Stimulated activated CD4-positive, alpha-beta T cell treated with anti-CD3 and anti-CD28 coated beads, Interleukin-4, amount 100 ng/mL, for 24 hours (primary cell): Measurements from ENCODE around the gene PLOD1.
"Not testable (repeated sequence)": the region's sequence is repeated elsewhere in the genome, so short reads cannot be mapped to it uniquely, and the experiment has no call there.

Experiments used
- DNase-seq: peaks from one replicate; pipeline ENCODE4 v3.0.0-alpha.2; 2020

PLOD1 gene

DNA sequence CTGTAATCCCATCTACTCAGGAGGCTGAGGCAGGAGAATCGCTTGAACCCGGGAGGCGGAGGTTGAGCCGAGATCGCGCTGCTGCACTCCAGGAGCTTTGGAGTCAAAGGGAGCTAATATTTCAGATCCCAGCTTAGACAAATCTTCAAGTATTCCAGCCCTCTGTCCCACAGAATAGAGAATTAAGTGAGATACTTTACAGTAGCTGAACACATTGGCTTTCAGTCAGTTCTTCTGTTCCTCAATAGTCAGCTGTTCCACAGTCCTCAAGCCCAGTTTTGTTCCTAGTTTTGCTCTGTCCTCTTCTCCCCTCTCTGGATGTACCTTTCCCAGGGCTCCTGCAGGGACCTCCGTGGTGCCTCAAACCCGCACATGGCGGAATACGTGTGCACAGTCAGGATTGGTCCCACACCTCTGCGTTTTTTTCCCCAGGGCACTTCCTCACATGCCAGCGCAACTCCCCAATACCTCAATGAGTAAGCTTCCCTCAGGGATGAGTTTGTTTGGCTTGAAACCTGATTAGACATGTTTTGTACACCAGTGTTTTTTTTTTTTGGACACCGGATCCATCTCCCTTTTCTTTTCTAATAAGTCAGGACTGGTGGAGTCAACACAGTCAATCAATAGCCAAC, 47.0 kb downstream of the PLOD1 start:
- DNase-seq = no peak

GRCh38 chr1:11982010-11982392, 47.5 kb downstream of the PLOD1 start:
- DNase-seq = no peak

DNA sequence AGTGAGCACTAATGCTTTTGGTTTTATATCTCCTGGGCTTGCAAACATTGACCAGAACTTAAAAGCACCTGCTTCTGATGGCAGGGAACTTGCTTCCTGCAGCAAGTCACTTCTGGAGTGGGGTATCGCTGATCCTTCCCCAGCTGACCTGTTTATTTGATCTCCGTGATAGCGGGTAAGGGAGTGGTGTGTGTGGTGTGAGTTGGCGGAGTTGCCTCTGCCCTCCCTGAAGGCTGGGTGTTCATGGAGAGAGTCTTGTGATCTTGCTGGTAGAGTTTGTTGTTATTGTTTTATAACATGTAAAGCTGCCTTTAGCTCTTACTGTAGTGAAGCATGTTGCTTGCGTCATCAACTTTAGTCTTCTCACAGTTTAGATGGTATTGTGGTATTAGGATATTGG, 49.6 kb downstream of the PLOD1 start:
- no peak for DNase-seq

GRCh38 chr1:11984576-11984975, 50.1 kb downstream of the PLOD1 start:
- DNase-seq = no peak

- DNase-seq = no peak
These were observed 50.7 kb downstream of the PLOD1 start for GRCh38 chr1:11985171-11985570.

- DNase-seq = no peak
These were observed 51.3 kb downstream of the PLOD1 start for GRCh38 chr1:11985851-11986250.

DNA sequence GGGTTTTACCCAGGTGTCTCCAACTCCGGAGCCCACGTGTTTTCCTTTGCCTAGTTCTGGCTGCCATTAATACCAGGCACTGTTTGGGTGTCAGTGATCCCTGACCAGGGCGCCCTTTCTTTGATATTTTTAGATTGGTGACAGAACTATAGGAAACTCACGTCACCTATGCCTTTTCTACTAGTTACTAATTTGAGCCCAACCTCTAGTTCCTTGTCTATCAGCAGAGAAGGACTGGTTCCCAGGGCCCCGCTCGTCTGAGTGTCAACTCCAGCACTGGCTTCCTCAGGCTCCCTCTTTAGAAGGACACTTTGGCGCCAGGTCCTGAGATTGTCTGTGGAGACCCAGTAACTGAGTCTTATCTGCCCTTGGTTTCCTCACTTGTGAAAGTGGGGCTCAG, 55.2 kb downstream of the PLOD1 start:
- DNase-seq = no peak

DNA sequence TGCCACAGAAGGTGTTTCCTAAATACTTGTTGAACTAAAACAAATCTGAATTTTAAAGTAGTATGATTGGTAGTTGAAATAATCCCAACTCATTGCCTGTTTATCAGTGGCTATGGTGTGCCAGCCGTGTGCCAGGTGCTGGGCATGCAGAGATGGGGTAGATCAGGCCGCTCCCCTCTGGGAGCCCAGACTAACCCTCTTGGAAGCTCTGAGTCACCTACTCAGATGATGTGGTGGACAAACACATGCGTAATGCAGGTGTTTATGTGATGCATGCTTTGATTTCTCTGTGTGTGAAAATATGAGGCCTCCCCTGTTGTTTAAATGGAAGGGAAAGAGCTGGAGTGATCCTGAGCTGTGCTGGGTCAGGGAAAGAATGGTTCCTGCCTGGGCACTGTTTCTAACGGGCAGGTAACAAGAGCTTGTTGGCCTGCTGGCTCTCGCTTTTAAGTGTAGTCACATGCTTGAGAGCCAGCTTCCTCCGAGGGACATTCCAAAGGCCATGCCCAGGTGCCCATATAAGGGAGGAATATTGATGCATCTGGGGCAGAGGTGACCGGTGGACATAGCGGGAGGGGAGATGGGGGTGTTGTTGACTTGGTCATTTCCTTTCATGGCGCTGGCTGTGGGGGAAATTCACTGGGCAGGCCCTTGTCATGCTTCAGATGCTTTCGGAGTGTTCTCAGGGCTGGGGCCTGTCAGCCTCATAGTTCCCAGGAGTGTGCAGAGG, 56.0 kb downstream of the PLOD1 start:
- no peak for DNase-seq

DNA sequence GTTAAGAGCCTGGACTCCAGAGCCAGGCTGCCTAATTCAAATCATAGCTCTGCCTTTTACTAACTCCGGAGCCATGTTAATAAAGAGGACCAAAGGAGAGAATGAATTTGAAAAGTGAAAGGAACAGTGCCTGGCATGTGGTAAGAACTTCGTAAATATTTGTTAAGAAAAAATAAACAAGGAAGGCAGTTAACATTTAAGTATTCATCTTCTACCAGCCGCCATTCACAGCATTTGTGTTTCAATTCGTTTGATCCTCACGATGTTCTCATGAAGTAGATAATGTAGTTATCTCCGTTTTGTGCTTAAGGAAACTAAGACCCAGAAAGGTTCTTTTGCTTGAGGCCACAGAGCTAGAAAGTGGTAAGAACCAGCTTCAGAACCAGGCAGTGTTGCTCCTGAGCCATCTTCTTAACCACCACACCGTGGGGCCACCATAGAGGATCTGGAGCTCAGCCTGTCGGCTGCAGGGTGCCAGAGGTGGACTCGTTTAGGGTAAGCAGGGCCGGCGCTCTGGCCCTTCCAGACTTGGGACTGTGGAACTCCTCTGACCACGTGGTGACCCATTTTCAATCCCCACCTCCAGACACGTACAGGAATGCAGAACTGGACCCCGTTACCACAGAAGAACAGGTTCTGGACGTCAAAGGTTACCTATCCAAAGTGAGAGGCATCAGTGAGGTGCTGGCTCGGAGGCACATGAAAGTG, 57.6 kb downstream of the PLOD1 start:
- no peak for DNase-seq

DNA sequence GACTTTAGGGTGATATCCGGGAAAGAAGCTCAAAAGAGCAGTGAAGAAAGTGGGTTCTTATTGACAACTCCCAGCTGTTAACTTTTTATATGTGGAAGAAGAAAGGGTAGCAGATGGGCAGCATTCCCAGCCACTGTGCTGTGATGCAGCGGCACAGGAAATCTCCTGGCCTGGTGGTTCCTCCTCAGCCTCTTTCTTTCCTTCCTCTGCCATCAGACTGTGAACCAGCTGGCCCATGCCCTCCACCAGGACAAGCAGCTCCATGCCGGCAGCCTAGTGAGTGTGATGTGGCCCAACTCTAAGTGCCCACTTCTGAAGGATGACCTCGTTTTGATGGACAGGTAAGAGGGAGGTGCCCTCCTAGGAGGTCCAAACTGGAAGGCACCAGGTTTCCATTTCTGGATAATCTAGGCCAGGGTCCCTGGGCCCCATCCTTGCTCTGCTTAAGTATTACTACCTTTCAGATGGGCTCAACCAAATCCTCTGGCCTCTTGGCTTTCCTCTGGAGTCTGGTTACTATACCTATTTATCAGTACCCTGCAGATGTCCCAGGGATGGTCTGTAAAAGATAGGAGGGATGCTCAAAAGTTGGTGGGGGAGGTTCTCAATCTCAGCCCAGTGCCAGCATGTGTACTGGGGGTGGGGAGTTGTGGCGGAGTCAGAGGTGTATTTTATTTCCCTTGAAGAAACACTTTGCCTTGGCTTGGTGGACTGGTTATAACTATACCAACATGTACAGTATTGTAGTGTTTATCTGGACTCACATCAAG, 62.7 kb downstream of the PLOD1 start:
- no peak for DNase-seq

DNA sequence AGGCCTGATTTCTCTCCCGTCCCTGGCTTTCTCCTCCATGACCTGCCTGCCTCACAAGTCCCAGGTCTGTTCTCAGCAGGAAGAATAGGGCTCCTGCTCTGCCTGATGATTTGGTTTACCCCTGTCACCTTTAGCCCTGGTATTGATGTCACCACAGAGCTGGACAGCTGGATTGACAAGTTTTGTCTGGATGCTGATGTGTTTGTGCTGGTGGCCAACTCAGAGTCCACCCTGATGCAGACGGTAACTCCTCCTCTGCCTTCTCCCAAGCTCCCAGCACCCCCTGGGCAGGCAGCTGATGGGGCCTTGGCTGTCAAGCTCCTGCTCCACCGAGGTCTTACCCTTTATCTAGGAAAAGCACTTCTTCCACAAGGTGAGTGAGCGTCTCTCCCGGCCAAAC, 64.1 kb downstream of the PLOD1 start:
- DNase-seq = no peak

- no peak for DNase-seq
These were observed 64.7 kb downstream of the PLOD1 start for GRCh38 chr1:11999236-11999635.

- peak; percentile 57 for DNase-seq
These were observed 66.9 kb downstream of the PLOD1 start for GRCh38 chr1:12001249-12001917.

DNA sequence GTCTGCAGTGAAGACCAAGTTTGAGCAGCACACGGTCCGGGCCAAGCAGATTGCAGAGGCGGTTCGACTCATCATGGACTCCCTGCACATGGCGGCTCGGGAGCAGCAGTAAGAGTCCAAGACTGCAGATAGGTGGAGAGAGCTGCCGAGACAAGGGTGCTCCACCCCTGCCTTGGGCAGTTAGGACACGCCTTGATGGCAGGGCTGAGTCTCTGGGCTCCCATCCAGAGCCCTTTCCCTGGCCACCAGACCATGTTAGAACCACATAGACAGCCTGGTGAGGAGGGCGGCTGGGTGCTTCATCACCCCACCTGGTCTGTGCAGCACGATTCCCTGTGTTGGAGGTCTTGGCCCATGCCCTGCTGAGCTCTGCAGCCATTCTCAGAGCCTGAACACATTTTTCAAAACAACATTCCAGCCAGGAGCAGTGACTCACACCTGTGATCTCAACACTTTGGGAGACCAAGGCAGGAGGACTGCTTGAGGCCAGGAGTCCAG, 67.5 kb downstream of the PLOD1 start:
- no peak for DNase-seq

DNA sequence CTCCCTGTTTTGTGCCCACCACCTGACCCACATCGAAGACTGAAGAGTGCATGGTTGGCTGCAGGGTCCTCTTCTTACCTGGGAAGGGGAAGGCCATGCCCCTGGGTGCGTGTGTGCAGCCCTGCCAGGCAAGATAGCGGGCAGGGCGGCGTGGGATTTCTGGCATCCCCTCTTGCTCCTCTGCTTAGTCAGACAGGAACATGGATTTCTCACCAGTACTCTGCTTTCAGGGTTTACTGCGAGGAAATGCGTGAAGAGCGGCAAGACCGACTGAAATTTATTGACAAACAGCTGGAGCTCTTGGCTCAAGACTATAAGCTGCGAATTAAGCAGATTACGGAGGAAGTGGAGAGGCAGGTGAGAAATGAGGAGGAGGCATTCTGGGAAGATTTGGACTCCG, 69.2 kb downstream of the PLOD1 start:
- no peak for DNase-seq

GRCh38 chr1:12005488-12006166, 71.1 kb downstream of the PLOD1 start:
- DNase-seq = no peak

GRCh38 chr1:12006167-12006921, 71.8 kb downstream of the PLOD1 start:
- DNase-seq = no peak

DNA sequence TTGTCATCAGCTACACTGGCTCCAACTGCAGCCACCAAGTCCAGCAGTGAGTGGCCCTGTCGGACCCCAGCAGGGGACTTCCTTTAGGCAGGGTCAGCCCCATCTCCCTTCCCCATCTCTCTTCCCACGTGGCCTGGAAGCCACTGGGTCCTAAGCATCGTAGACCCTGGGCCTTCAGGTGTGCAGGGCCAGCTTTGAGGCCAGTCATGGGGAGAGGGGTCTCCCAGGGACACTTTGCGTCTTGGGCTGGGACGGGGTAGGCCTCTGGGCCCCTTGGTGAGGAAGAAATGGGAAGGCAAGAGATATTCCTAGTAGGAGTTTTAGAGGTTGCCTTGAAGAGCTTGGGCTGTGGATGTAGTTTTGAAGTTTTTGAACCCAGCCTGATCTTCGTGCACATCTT, 72.7 kb downstream of the PLOD1 start:
- no peak for DNase-seq

GRCh38 chr1:12008355-12008754, 73.8 kb downstream of the PLOD1 start:
- not testable (repeated sequence) for DNase-seq

GRCh38 chr1:12009318-12009947, 74.9 kb downstream of the PLOD1 start:
- DNase-seq = no peak
